Keratinocyte (primary cell): ENCODE results near the gene ZBTB20. TPM values are rescaled to one million over a fixed set of nuclear protein-coding genes. Genes with fewer than 3 reads are reported as not detected.

ENCODE experiments used
- DNase-seq: peaks from one replicate; pipeline ENCODE4 v3.0.0-alpha.2; 2011; ENCODE audit warnings: low read depth, missing footprints, low spot score
- FAIRE-seq: peaks from 2 replicates; lab custom pipeline; 2011; peaks lifted over from hg19 to GRCh38; lab: Jason Lieb, UNC
- H2AFZ ChIP-seq: 2 replicates; pipeline ENCODE4 v1.6.0; 2012; ENCODE audit warnings: low read length, control low read depth, inconsistent platforms; ENCODE audit not compliant: control insufficient read depth
- H3K27ac ChIP-seq: 2 replicates; pipeline ENCODE4 v1.5.1; 2011; ENCODE audit warnings: low read length; ENCODE audit not compliant: control insufficient read depth, insufficient read depth
- H3K27me3 ChIP-seq: 3 replicates; pipeline ENCODE4 v1.6.0; 2011; ENCODE audit warnings: low read length; ENCODE audit not compliant: control insufficient read depth, insufficient read depth; ENCODE audit errors: extremely low read depth
- H3K36me3 ChIP-seq, 2 experiments: 2 replicates in 1 of 2; 3 replicates in 1 of 2; pipeline ENCODE4 v1.5.1; 2011; ENCODE audit warnings: low read length in 2 of 2, mild to moderate bottlenecking in 1 of 2; ENCODE audit not compliant: control insufficient read depth in 2 of 2, insufficient read depth in 2 of 2; ENCODE audit errors: extremely low read depth in 1 of 2
- H3K4me1 ChIP-seq: 3 replicates; pipeline ENCODE4 v1.5.1; 2011; ENCODE audit warnings: low read length; ENCODE audit not compliant: control insufficient read depth, insufficient read depth; ENCODE audit errors: extremely low read depth
- H3K4me2 ChIP-seq: 3 replicates; pipeline ENCODE4 v1.6.0; 2011; ENCODE audit warnings: low read depth, low read length; ENCODE audit not compliant: control insufficient read depth, insufficient read depth; ENCODE audit errors: extremely low read depth
- H3K4me3 ChIP-seq, 3 experiments: fragments of 200-600 bp in 1 of 3; sonication (generic) in 1 of 3; 2 replicates in 2 of 3; 3 replicates in 1 of 3; pipeline ENCODE4 v1.5.1; 2011 to 2016; ENCODE audit warnings: low read length in 3 of 3, mild to moderate bottlenecking in 3 of 3, control low read depth in 2 of 3, inconsistent platforms in 1 of 3, low read depth in 1 of 3, mixed read lengths in 1 of 3, mixed run types in 1 of 3, moderate library complexity in 1 of 3; ENCODE audit not compliant: control insufficient read depth in 2 of 3, insufficient read depth in 2 of 3; ENCODE audit errors: extremely low read depth in 1 of 3
- H3K79me2 ChIP-seq: 2 replicates; pipeline ENCODE4 v1.6.0; 2012; ENCODE audit warnings: low read length; ENCODE audit not compliant: control insufficient read depth, insufficient read depth
- H3K9ac ChIP-seq: 3 replicates; pipeline ENCODE4 v1.6.0; 2011; ENCODE audit warnings: low read length; ENCODE audit not compliant: control insufficient read depth, insufficient read depth; ENCODE audit errors: extremely low read depth
- H3K9me1 ChIP-seq: 3 replicates; pipeline ENCODE4 v1.6.0; 2011; ENCODE audit warnings: low read length; ENCODE audit not compliant: control insufficient read depth, insufficient read depth; ENCODE audit errors: extremely low read depth
- H3K9me3 ChIP-seq: 2 replicates; pipeline ENCODE4 v1.5.1; 2012; ENCODE audit warnings: low read depth, low read length; ENCODE audit not compliant: control insufficient read depth
- H4K20me1 ChIP-seq: 3 replicates; pipeline ENCODE4 v1.6.0; 2011; ENCODE audit warnings: low read length; ENCODE audit not compliant: control insufficient read depth, insufficient read depth; ENCODE audit errors: extremely low read depth
- CTCF ChIP-seq, 3 experiments: IDR thresholded peaks in 1 of 3; conservative IDR thresholded peaks in 1 of 3; optimal IDR thresholded peaks in 1 of 3; 2 replicates in 2 of 3; 3 replicates in 1 of 3; pipeline versions ENCODE3 to v1.5.1; 2011; ENCODE audit warnings: low read length in 3 of 3, mild to moderate bottlenecking in 3 of 3, moderate library complexity in 2 of 3, control low read depth in 1 of 3, inconsistent platforms in 1 of 3; ENCODE audit not compliant: insufficient read depth in 2 of 3; ENCODE audit errors: extremely low read depth in 1 of 3
- EZH2 ChIP-seq: IDR thresholded peaks from one replicate; pipeline ENCODE4 v1.6.1; 2012; ENCODE audit warnings: inconsistent platforms, mild to moderate bottlenecking, low read length, moderate library complexity
- dilution Hi-C: fragments of 300-500 bp; cut with MboI; formaldehyde crosslinking; loops from one replicate; pipeline ENCODE4 v1.7.0; 2020; ENCODE audit warnings: low sequenced_read_pairs; ENCODE audit not compliant: extremely low pct_ligation_motif_present
- polyA plus RNA-seq, 5 experiments: library from polyadenylated mRNA; depleted of rRNA in 3 of 5; stranded (reverse) in 3 of 5; stranded (forward) in 1 of 5; unstranded in 1 of 5; fragments of >200 nt; gene quantifications; 1 replicate in 1 of 5; 2 replicates in 3 of 5; 3 replicates in 1 of 5; pipeline versions ENCODE4 v1.2.1 to v1.2.3, GENCODE V29; 2011 to 2012; ENCODE audit warnings: missing spikeins in 2 of 5, low read depth in 1 of 5, low replicate concordance in 1 of 5

The ZBTB20 gene
- polyA plus RNA-seq, 1 donor (not counting 4 experiments of a cell fraction or from before 2014, with no cell fraction given) = 0.52 TPM

DNA sequence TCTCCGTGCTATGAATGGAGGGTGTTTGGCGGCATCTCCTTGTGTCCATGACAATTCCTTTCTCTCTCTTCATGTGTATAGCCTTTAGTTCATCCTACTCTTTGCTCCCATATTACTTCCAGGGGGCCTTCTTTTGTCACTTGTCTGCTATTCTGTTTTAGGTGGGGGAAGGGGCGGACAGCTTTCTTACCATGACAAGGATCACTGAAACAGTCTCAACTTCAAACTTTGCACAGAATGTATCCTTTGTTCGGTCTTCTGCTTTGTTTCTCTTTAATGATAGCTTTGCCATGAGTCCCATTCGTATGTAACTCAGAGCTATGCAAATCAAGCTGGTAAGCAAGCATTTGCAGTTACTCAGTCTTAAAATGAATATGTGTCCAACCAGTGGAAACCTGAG is 559.1 kb downstream of the ZBTB20 start:
- Histone ChIP-seq H4K20me1 (no peaks in the 10 kb centered on the region), H3K27me3 (no peaks in the 10 kb centered on the region), H3K9me3 (no peaks in the 10 kb centered on the region), H3K4me1 (no peaks in the 10 kb centered on the region), H3K36me3 (no peaks in the 10 kb centered on the region), H3K27ac (no peak overlapping the region), H3K9ac (no peak overlapping the region), H3K4me3 (no peak overlapping the region), H3K79me2 (no peaks in the 10 kb centered on the region), H3K4me2 (no peak overlapping the region), H3K9me1 (no peaks in the 10 kb centered on the region), H2AFZ (no peak overlapping the region)
- DNase-seq (no peak), FAIRE-seq (no peak)
- TF ChIP-seq EZH2 (no peak), CTCF (optimal IDR thresholded peaks at IDR 0.05 in 1 of 3, IDR thresholded peaks at IDR 0.05 in 1 of 3, conservative IDR thresholded peaks at IDR 0.05 in 1 of 3; ENCODE audit: extremely low read depth in 1 of 3, insufficient read depth in 2 of 3, low read length in 3 of 3) (no peak)
- dilution Hi-C loops = no loop called here

DNA sequence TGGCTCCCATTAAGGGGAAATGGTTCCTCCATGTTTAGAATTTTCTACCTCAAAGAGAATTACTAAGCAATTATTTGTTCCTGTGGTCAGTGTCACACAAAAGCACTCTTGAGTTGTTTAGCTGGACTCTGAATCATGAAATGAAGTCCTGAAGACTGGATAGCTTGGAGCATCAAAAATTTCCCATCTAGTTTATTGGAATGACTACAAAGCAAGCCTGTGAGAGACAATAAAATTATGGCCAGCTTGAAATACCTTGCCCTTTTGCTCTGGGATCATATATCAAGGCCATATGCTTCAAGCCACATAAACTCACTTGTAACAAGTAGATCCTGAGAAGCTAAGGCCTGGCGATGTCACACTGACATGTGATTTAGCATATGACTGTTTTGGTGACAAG is 561.0 kb downstream of the ZBTB20 start:
- no peak for DNase-seq
- H4K20me1 ChIP-seq = no peaks in the 10 kb centered on the region
- dilution Hi-C loops = no loop called here
- no peak overlapping the region for H3K4me3 ChIP-seq
- H2AFZ ChIP-seq = no peak overlapping the region
- H3K27ac ChIP-seq = no peak overlapping the region
- no peaks in the 10 kb centered on the region for H3K9me1 ChIP-seq
- no peaks in the 10 kb centered on the region for H3K4me1 ChIP-seq
- no peak for FAIRE-seq
- no peaks in the 10 kb centered on the region for H3K9me3 ChIP-seq
- no peak for TF ChIP-seq CTCF (optimal IDR thresholded peaks at IDR 0.05 in 1 of 3, IDR thresholded peaks at IDR 0.05 in 1 of 3, conservative IDR thresholded peaks at IDR 0.05 in 1 of 3; ENCODE audit: extremely low read depth in 1 of 3, insufficient read depth in 2 of 3, low read length in 3 of 3)
- no peak overlapping the region for H3K4me2 ChIP-seq
- no peaks in the 10 kb centered on the region for H3K27me3 ChIP-seq
- no peaks in the 10 kb centered on the region for H3K36me3 ChIP-seq
- no peak overlapping the region for H3K9ac ChIP-seq
- H3K79me2 ChIP-seq = no peaks in the 10 kb centered on the region
